GM19452 (cell line): ENCODE measurements around the gene ZNF665.
"Not testable (repeated sequence)": the region's sequence is repeated elsewhere in the genome, so short reads cannot be mapped to it uniquely, and the experiment has no call there.

Experiments used
- ATAC-seq: cut with Tn5 transposase; IDR thresholded peaks from one replicate; pipeline ENCODE4 v1.9.1; 2021; ENCODE audit not compliant: unreplicated experiment

Gene ZNF665

GRCh38 chr19:53192771-53193534, at the start of gene ZNF665:
Gene ZNF665 (minus strand): TSS chr19:53193358. CDS start chr19:53182898, 10,460 bp downstream.
- no peak for ATAC-seq

- no peak for ATAC-seq
Observed at GRCh38 chr19:53237114-53237777, 44.1 kb upstream of the ZNF665 start.

GRCh38 chr19:53224606-53225005, 31.4 kb upstream of the ZNF665 start:
- no peak for ATAC-seq

- ATAC-seq = not testable (repeated sequence)
Observed at GRCh38 chr19:53222716-53223115, 29.6 kb upstream of the ZNF665 start.

- ATAC-seq = no peak
Observed at GRCh38 chr19:53212703-53213320, 19.7 kb upstream of the ZNF665 start.

GRCh38 chr19:53211554-53211953, 18.4 kb upstream of the ZNF665 start:
- ATAC-seq = not testable (repeated sequence)

DNA sequence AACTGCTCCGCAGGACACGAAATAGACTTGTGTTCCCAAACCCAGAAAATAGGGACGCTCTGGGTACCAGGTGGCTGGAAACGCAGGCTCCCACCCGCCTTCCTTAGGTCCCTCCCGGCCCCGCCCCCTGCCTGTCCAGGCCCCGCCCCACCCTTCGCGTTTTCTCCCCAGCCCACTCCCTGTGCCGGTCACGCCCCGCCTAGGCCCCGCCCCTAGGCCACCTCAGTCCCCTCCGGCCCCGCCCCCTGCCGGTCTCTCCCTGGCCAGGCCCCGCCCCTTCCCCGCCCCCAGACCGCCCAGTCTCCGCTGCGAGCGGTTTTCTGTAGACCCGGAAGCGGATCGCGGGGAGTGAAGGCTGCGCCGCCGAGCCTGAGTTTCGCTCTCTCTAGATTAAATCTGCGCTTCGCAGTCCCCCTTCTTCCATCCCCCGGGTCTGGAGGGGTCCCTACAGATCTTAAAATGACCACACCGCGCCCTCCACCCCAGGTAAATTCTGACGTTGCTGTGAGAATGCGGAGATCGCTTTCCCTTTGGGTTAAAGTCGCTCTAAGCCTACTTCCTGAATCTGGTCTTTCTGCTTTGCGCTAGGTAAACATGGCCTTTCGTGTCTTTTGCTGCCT, 3.7 kb upstream of the ZNF665 start:
- peak; percentile 65 for ATAC-seq

- no peak for ATAC-seq
Observed at GRCh38 chr19:53195265-53195903, 2.2 kb upstream of the ZNF665 start.

DNA sequence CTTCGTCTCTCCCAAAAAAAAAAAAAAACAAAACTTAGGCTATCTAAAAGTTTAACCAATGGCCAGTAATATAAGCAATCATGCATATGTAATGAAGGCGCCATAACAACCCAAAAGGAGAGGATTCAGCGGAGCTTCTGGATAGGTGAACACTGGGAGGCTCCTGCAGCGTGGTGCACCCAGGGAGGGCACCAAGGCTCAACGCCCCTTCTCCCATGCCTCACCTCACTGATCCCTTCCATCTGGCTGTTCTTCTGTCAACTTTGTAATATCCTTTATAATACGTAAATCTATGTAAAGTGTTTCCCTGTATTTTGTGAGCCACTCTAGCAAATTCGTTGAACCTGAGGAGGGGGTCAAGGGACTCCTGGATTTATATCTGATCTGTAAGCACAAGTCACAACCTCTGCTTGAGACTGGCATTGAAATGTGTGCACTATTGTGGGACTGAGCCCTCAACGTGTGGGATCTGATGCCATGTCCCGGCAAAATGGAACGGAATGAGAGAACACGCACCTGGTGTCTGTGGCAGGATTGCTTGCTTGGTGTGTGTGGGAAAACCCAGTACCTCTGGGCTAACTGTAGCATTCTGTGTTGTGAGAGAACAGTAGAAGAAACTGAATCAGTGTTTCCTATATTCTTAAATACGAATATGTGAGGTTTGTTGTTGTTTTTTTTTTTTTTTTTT, 521 bp upstream of the ZNF665 start:
- ATAC-seq = no peak

DNA sequence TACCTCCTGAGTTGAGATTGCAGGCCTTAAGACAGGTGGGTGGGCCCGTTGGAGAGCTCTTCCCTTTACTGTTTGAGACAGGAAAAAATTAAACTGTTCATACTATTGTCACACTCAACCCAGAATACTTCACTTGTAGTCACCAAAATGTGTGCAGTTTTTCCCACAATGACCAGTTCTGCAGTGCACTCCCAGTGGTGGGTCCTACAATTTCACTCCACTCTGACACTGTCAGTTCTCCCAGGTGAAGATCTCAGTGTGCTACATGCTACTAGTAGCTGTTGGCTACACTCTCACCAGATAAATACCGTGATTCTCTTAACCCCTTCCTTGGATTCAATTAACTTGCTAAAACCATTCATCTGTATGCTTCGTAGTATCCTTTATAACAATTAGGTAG, 2.9 kb downstream of the ZNF665 start:
- no peak for ATAC-seq

DNA sequence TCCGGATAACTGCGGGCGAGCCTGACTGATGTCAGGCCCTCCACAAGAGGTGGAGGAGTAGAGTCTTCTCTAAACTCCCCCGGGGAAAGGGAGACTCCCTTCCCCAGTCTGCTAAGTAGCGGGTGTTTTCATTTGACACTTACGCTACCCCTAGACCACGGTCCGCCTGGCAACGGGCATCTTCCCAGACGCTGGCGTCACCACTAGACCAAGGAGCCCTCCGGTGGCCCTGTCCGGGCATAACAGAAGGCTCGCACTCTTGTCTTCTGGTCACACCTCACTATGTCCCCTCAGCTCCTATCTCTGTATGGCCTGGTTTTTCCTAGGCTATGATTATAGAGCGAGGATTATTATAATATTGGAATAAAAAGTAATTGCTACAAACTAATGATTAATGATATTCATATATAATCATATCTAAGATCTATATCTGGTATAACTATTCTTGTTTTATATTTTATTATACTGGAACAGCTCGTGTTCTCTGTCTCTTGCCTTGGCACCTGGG, 3.4 kb downstream of the ZNF665 start:
- ATAC-seq = not testable (repeated sequence)

GRCh38 chr19:53185155-53185882, 7.8 kb downstream of the ZNF665 start:
- not testable (repeated sequence) for ATAC-seq

DNA sequence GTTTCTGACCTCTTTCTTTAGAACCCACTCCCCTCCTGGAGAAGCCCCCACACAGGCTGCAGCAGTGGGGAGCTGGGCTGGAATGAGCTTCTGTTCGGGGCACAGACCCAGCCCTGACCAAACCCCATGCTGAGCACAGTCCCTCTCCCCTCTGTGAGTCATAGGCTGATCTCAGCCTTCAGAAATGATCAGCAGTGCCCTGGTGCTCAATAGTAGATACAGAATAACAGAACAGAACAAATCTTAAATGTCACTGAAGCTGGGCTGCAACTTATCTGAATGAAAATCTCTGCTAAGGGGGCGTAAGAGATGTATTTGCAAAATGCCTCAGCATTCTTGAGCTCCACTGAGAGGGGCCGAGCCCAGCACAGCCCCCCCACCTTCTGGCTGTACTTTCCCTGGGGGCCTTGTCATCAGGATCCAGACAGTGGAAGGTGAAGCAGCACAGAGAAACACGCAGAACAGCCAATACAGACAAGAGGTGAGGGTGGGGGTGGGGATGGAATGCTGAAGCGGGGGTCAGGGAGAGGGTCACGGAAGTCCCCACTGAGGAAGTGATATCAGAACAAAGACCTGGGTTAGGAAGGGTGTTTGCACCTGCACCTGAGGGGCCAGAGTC, 9.9 kb downstream of the ZNF665 start:
- no peak for ATAC-seq

DNA sequence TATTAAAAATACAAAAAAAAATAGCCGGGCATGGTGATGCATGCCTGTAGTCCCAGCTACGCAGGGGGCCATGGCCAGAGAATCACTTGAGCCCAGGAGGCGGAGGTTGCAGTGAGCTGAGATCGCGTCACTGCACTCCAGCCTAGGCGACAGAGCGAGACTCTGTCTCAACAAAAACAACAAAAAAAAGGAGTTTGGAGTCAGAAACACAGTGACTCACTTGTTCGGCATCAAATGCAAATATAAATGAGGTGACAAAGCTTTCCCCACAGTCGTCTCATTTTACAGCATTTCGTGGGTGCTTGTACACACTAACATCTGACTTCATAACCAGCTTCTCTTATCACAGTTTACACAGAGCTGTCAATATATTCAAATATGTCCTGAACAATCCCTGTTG, 11.0 kb downstream of the ZNF665 start:
- no peak for ATAC-seq

GRCh38 chr19:53177986-53178385, 15.2 kb downstream of the ZNF665 start:
- no peak for ATAC-seq

GRCh38 chr19:53172889-53173288, 20.3 kb downstream of the ZNF665 start:
- ATAC-seq = no peak

- ATAC-seq = no peak
Observed at GRCh38 chr19:53165691-53166091, 27.5 kb downstream of the ZNF665 start.

- no peak for ATAC-seq
Observed at GRCh38 chr19:53161123-53161522, 32.0 kb downstream of the ZNF665 start.

DNA sequence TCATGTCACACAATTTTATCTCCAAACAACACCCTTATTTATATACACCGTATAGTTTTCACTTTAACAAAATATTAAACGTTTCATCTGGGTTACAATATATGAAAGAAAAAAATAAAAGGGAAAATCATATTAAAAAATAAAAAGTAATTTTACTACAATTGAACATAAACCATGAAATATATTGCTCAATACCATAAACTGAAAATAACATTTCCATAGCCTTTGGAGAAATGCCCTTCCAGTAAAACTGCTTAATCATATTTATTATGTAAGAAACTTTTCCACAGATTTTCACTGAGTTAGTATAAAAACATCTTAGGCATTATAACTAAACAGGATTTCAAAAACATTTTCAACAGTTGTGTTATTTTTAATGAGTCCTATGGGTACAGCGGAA, 32.8 kb downstream of the ZNF665 start:
- no peak for ATAC-seq
